SU-DHL-6 (cell line): Measurements from ENCODE around the gene RNF135.
"Not testable (repeated sequence)": the region's sequence is repeated elsewhere in the genome, so short reads cannot be mapped to it uniquely, and the experiment has no call there.

ENCODE experiments used
- H2AFZ ChIP-seq: fragments of 200-600 bp; sonication (generic); 2 replicates; pipeline ENCODE4 v1.6.1; 2014; ENCODE audit warnings: low read depth, mild to moderate bottlenecking, moderate library complexity, mixed read lengths, antibody characterized with exemption, low read length; ENCODE audit not compliant: severe bottlenecking
- H3F3A ChIP-seq: fragments of 200-600 bp; shearing (Covaris generic); 2 replicates; pipeline ENCODE4 v1.6.0; 2016; ENCODE audit warnings: antibody characterized with exemption, mild to moderate bottlenecking; ENCODE audit not compliant: insufficient read depth
- H3K27ac ChIP-seq: fragments of 200-600 bp; sonication (generic); 2 replicates; pipeline ENCODE4 v1.5.1; 2016; ENCODE audit warnings: low read depth, mild to moderate bottlenecking, low read length, moderate library complexity, mixed read lengths
- H3K27me3 ChIP-seq: fragments of 200-600 bp; sonication (generic), shearing (Covaris generic); 2 replicates; pipeline ENCODE4 v1.6.0; 2014; ENCODE audit warnings: mild to moderate bottlenecking, low read length
- H3K36me3 ChIP-seq: fragments of 200-600 bp; sonication (generic); 2 replicates; pipeline ENCODE4 v1.6.1; 2014; ENCODE audit warnings: mild to moderate bottlenecking, low read length, mixed read lengths
- H3K4me2 ChIP-seq: fragments of 300-600, 200-600 bp; shearing (Covaris generic), sonication (generic); 2 replicates; pipeline ENCODE4 v1.6.0; 2014; ENCODE audit warnings: low read length, low read depth, mild to moderate bottlenecking; ENCODE audit not compliant: poor library complexity, severe bottlenecking
- H3K4me3 ChIP-seq: fragments of 200-600 bp; sonication (generic); 2 replicates; pipeline ENCODE4 v1.5.1; 2014; ENCODE audit warnings: antibody characterized with exemption, low read length, mild to moderate bottlenecking, mixed read lengths; ENCODE audit not compliant: insufficient read depth, poor library complexity, severe bottlenecking
- H3K79me2 ChIP-seq: fragments of 200-600 bp; sonication (generic); 2 replicates; pipeline ENCODE4 v1.6.1; 2014; ENCODE audit warnings: mild to moderate bottlenecking, low read length, moderate library complexity; ENCODE audit not compliant: insufficient read depth
- H3K9ac ChIP-seq: fragments of 200-600 bp; sonication (generic); 2 replicates; pipeline ENCODE4 v1.7.0; 2014; ENCODE audit warnings: mild to moderate bottlenecking, low read length
- H3K9me2 ChIP-seq: fragments of 200-600 bp; sonication (generic); replicated peaks from 2 replicates; pipeline ENCODE4 v1.6.1; 2014; ENCODE audit warnings: low read length; ENCODE audit not compliant: insufficient read depth
- H3K9me3 ChIP-seq: fragments of 200-600 bp; sonication (generic); 2 replicates; pipeline ENCODE4 v1.6.1; 2014; ENCODE audit warnings: low read length, mixed read lengths; ENCODE audit not compliant: insufficient read depth
- H4K20me1 ChIP-seq: fragments of 200-600 bp; sonication (generic); 2 replicates; pipeline ENCODE4 v1.6.1; 2014; ENCODE audit warnings: low read depth, mild to moderate bottlenecking, antibody characterized with exemption, low read length, moderate library complexity, mixed read lengths
- CTCF ChIP-seq: fragments of 200-600 bp; sonication (generic); IDR thresholded peaks from one replicate; pipeline ENCODE4 v1.5.1; 2017; ENCODE audit warnings: antibody characterized with exemption, mild to moderate bottlenecking, low read length, moderate library complexity; ENCODE audit not compliant: insufficient read depth, poor library complexity, severe bottlenecking
- EZH2phosphoT487 ChIP-seq: fragments of 200-600 bp; sonication (generic), shearing (Covaris generic); conservative IDR thresholded peaks from 2 replicates; pipeline ENCODE4 v1.6.1; 2018; ENCODE audit warnings: mild to moderate bottlenecking, antibody characterized with exemption, low read length, moderate library complexity, mixed read lengths

The RNF135 gene

GRCh38 chr17:31007695-31008373, 37.0 kb downstream of the RNF135 start:
- Histone ChIP-seq H3K79me2 (no peaks in the 10 kb centered on the region), H2AFZ (no peak overlapping the region), H3F3A (no peaks in the 10 kb centered on the region; the same call in 1 of the 2 replicates), H4K20me1 (no peaks in the 10 kb centered on the region), H3K9me3 (no peaks in the 10 kb centered on the region), H3K9me2 (no peaks in the 10 kb centered on the region), H3K27me3 (no peaks in the 10 kb centered on the region), H3K36me3 (no peaks in the 10 kb centered on the region), H3K4me2 (no peak overlapping the region), H3K9ac (no peak overlapping the region), H3K4me3 (no peak overlapping the region), H3K27ac (no peak overlapping the region)
- TF ChIP-seq EZH2phosphoT487 (no peak), CTCF (no peak)

GRCh38 chr17:31008374-31009041, 37.7 kb downstream of the RNF135 start:
- H3K9me3 ChIP-seq = no peaks in the 10 kb centered on the region
- H2AFZ ChIP-seq = no peak overlapping the region

GRCh38 chr17:31009042-31009702, 38.3 kb downstream of the RNF135 start:
- H2AFZ ChIP-seq, H3K4me3 ChIP-seq, H4K20me1 ChIP-seq, H3K27ac ChIP-seq, H3F3A ChIP-seq, H3K36me3 ChIP-seq, H3K9ac ChIP-seq, H3K79me2 ChIP-seq, H3K9me3 ChIP-seq, H3K4me2 ChIP-seq, H3K9me2 ChIP-seq, H3K27me3 ChIP-seq: not testable (repeated sequence)

More at GRCh38 chr17:31008374-31009041, 37.7 kb downstream of the RNF135 start:
- no peak for TF ChIP-seq CTCF
- TF ChIP-seq EZH2phosphoT487 = no peak
- Histone ChIP-seq H3F3A (no peaks in the 10 kb centered on the region; the same call in 1 of the 2 replicates), H3K27me3 (no peaks in the 10 kb centered on the region), H3K4me3 (no peak overlapping the region), H4K20me1 (no peaks in the 10 kb centered on the region), H3K9me2 (no peaks in the 10 kb centered on the region), H3K79me2 (no peaks in the 10 kb centered on the region), H3K9ac (no peak overlapping the region), H3K4me2 (no peak overlapping the region), H3K36me3 (no peaks in the 10 kb centered on the region), H3K27ac (no peak overlapping the region)

- H4K20me1 ChIP-seq, H3K27me3 ChIP-seq, H3K4me2 ChIP-seq, H3F3A ChIP-seq, H3K9me2 ChIP-seq, H3K9me3 ChIP-seq, H3K4me3 ChIP-seq, H3K36me3 ChIP-seq, H3K27ac ChIP-seq, H3K9ac ChIP-seq, H3K79me2 ChIP-seq, H2AFZ ChIP-seq: not testable (repeated sequence)
These were observed 39.2 kb downstream of the RNF135 start for GRCh38 chr17:31010014-31010413.
